Measurements from ENCODE around the gene PALLD. TPM values are rescaled to one million over a fixed set of nuclear protein-coding genes. Genes with fewer than 3 reads are reported as not detected.

The PALLD gene
- total and polyA plus RNA-seq, 2 donors (not counting 3 experiments of a cell fraction or from before 2014, with no cell fraction given) = 13.4 to 48.2 TPM

DNA sequence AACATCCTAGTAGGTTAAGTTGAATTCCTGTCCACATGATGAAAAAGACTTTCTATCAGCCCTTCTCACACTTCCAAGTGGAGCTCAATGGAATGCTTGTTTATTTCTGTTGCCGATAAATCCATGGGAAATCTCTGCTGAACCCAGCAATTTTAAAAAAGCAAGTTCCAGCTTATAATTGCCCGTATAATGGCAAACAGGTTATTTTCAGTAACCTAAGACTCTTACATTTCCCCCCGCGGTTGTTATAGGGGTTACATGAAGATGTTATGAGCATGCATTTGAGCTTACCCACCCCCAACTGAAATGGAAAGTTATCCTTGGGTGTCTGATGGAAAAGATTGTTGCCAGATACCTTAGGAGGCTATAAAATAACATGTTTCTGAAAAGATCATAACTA, 136.2 kb downstream of the PALLD start:
- no peaks in the 10 kb centered on the region for H3K27me3 ChIP-seq (ENCODE audit: control insufficient read depth in 2 of 2, insufficient read depth in 2 of 2, low read length in 2 of 2)
- H3K79me2 ChIP-seq (ENCODE audit: control insufficient read depth, insufficient read depth, low read length) = no peaks in the 10 kb centered on the region
- ChIA-PET POLR2A (interaction anchor here (0.5 kb wide), 1 partner anchor 377 kb away, joined by 3 read pairs; the partner anchor contains the start of gene CBR4), CTCF (interaction anchor here (0.9 to 1.8 kb wide), 4 partner anchors 22 to 289 kb away, joined by 3 to 7 read pairs (median 4); no protein-coding TSS in a partner anchor)
- dilution Hi-C loops (cut with MboI; ENCODE audit: extremely low pct_ligation_motif_present, low sequenced_read_pairs) = no loop called here
- DNase-seq (ENCODE audit: low read depth, low spot score) = no peak
- intact Hi-C loops (cut with micrococcal nuclease) = loop anchor here (1.0 to 2.0 kb wide), 3 partner anchors 10 to 74 kb away; no protein-coding TSS in a partner anchor
- no TSS peak for BruUV-seq (replicated peaks)
- no peaks in the 10 kb centered on the region for H3K9me1 ChIP-seq (replicated peaks; ENCODE audit: control insufficient read depth, extremely low read depth, insufficient read depth, low read length)
- no peak for FAIRE-seq
- no peaks in the 10 kb centered on the region for H3K36me3 ChIP-seq (ENCODE audit: control insufficient read depth in 2 of 2, extremely low read depth in 1 of 2, insufficient read depth in 2 of 2, low read length in 2 of 2)
- no peak overlapping the region for H3K4me3 ChIP-seq (replicated peaks in 1 of 3; ENCODE audit: insufficient read depth in 1 of 3, low read depth in 1 of 3, low read length in 3 of 3)
- H3K27ac ChIP-seq (ENCODE audit: insufficient read depth, low read depth, low read length) = no peak overlapping the region
- H2AFZ ChIP-seq (ENCODE audit: low read depth, low read length) = no peak overlapping the region
- H3K9ac ChIP-seq (replicated peaks; ENCODE audit: extremely low read depth, insufficient read depth, low read length) = no peak overlapping the region
- H3K9me3 ChIP-seq (replicated peaks; ENCODE audit: control insufficient read depth, insufficient read depth, low read length) = no peaks in the 10 kb centered on the region
- H4K20me1 ChIP-seq (replicated peaks; ENCODE audit: control insufficient read depth, extremely low read depth, insufficient read depth, low read length) = no peaks in the 10 kb centered on the region
- peaks cover 34% of the 10 kb centered on the region for H3K4me1 ChIP-seq (ENCODE audit: control insufficient read depth, extremely low read depth, insufficient read depth, low read length)
- no peak overlapping the region for H3K4me2 ChIP-seq (ENCODE audit: insufficient read depth, low read length)
- no peak for TF ChIP-seq JUN (IDR thresholded peaks at IDR 0.05; ENCODE audit: borderline replicate concordance, insufficient read depth, insufficient read length, low read depth)
- no peak for TF ChIP-seq POLR2A (IDR thresholded peaks at IDR 0.05; ENCODE audit: low read depth, low read length)
- TF ChIP-seq MAX (IDR thresholded peaks at IDR 0.05; ENCODE audit: insufficient read depth, insufficient read length) = no peak
- TF ChIP-seq POLR2AphosphoS5 (IDR thresholded peaks at IDR 0.05; ENCODE audit: insufficient read depth, low read depth, low read length) = no peak
- no peak for TF ChIP-seq EZH2 (IDR thresholded peaks at IDR 0.05; ENCODE audit: borderline replicate concordance, low read depth, low read length, severe bottlenecking)
- TF ChIP-seq MYC (IDR thresholded peaks at IDR 0.05; ENCODE audit: low read depth, low read length) = no peak
- TF ChIP-seq, protein P1, sequence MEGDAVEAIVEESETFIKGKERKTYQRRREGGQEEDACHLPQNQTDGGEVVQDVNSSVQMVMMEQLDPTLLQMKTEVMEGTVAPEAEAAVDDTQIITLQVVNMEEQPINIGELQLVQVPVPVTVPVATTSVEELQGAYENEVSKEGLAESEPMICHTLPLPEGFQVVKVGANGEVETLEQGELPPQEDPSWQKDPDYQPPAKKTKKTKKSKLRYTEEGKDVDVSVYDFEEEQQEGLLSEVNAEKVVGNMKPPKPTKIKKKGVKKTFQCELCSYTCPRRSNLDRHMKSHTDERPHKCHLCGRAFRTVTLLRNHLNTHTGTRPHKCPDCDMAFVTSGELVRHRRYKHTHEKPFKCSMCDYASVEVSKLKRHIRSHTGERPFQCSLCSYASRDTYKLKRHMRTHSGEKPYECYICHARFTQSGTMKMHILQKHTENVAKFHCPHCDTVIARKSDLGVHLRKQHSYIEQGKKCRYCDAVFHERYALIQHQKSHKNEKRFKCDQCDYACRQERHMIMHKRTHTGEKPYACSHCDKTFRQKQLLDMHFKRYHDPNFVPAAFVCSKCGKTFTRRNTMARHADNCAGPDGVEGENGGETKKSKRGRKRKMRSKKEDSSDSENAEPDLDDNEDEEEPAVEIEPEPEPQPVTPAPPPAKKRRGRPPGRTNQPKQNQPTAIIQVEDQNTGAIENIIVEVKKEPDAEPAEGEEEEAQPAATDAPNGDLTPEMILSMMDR (IDR thresholded peaks at IDR 0.05; ENCODE audit: extremely low read depth in 1 of 2, insufficient read depth in 1 of 2, low read depth in 1 of 2, low read length in 2 of 2) = no peak
- no peak for TF ChIP-seq FOS (IDR thresholded peaks at IDR 0.05; ENCODE audit: borderline replicate concordance, insufficient read depth, low read length)
- TF ChIP-seq GATA2 (IDR thresholded peaks at IDR 0.05; ENCODE audit: insufficient read depth, insufficient read length, low read depth, low read length) = no peak

Data from endothelial cell of umbilical vein (primary cell).